ENCODE measurements around the gene PRF1. TPM values are rescaled to one million over a fixed set of nuclear protein-coding genes. Genes with fewer than 3 reads are reported as not detected.

PRF1 gene
- total and polyA plus RNA-seq, 2 experiments from 2014 or later: 0.13 TPM; not detected in 1

GRCh38 chr10:70596860-70597809, 5.4 kb downstream of the PRF1 start (continued):
- TF ChIP-seq, protein P1, sequence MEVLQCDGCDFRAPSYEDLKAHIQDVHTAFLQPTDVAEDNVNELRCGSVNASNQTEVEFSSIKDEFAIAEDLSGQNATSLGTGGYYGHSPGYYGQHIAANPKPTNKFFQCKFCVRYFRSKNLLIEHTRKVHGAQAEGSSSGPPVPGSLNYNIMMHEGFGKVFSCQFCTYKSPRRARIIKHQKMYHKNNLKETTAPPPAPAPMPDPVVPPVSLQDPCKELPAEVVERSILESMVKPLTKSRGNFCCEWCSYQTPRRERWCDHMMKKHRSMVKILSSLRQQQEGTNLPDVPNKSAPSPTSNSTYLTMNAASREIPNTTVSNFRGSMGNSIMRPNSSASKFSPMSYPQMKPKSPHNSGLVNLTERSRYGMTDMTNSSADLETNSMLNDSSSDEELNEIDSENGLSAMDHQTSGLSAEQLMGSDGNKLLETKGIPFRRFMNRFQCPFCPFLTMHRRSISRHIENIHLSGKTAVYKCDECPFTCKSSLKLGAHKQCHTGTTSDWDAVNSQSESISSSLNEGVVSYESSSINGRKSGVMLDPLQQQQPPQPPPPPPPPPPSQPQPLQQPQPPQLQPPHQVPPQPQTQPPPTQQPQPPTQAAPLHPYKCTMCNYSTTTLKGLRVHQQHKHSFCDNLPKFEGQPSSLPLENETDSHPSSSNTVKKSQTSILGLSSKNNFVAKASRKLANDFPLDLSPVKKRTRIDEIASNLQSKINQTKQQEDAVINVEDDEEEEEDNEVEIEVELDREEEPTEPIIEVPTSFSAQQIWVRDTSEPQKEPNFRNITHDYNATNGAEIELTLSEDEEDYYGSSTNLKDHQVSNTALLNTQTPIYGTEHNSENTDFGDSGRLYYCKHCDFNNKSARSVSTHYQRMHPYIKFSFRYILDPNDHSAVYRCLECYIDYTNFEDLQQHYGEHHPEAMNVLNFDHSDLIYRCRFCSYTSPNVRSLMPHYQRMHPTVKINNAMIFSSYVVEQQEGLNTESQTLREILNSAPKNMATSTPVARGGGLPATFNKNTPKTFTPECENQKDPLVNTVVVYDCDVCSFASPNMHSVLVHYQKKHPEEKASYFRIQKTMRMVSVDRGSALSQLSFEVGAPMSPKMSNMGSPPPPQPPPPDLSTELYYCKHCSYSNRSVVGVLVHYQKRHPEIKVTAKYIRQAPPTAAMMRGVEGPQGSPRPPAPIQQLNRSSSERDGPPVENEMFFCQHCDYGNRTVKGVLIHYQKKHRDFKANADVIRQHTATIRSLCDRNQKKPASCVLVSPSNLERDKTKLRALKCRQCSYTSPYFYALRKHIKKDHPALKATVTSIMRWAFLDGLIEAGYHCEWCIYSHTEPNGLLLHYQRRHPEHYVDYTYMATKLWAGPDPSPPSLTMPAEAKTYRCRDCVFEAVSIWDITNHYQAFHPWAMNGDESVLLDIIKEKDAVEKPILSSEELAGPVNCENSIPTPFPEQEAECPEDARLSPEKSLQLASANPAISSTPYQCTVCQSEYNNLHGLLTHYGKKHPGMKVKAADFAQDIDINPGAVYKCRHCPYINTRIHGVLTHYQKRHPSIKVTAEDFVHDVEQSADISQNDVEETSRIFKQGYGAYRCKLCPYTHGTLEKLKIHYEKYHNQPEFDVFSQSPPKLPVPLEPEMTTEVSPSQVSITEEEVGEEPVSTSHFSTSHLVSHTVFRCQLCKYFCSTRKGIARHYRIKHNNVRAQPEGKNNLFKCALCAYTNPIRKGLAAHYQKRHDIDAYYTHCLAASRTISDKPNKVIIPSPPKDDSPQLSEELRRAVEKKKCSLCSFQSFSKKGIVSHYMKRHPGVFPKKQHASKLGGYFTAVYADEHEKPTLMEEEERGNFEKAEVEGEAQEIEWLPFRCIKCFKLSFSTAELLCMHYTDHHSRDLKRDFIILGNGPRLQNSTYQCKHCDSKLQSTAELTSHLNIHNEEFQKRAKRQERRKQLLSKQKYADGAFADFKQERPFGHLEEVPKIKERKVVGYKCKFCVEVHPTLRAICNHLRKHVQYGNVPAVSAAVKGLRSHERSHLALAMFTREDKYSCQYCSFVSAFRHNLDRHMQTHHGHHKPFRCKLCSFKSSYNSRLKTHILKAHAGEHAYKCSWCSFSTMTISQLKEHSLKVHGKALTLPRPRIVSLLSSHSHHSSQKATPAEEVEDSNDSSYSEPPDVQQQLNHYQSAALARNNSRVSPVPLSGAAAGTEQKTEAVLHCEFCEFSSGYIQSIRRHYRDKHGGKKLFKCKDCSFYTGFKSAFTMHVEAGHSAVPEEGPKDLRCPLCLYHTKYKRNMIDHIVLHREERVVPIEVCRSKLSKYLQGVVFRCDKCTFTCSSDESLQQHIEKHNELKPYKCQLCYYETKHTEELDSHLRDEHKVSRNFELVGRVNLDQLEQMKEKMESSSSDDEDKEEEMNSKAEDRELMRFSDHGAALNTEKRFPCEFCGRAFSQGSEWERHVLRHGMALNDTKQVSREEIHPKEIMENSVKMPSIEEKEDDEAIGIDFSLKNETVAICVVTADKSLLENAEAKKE (CRISPR knock-in tag; IDR thresholded peaks at IDR 0.05): no peak
- TF ChIP-seq EZH2 (IDR thresholded peaks at IDR 0.05; ENCODE audit: low read depth, unreplicated experiment): no peak
- no peak for TF ChIP-seq STAT1 (IDR thresholded peaks at IDR 0.05; ENCODE audit: unreplicated experiment)

- Mint-ChIP-seq H3K4me1 (peaks cover 21% of the 10 kb centered on the region), H3K27me3 (ENCODE audit: insufficient read depth, low read depth, poor library complexity) (peaks cover 5% of the 10 kb centered on the region), H3K9me3 (no peaks in the 10 kb centered on the region), H3K27ac (no peak overlapping the region; the same call in 1 of the 2 replicates), H3K4me3 (no peak overlapping the region), H3K36me3 (ENCODE audit: low read depth) (no peaks in the 10 kb centered on the region)
- Histone ChIP-seq H2AFZ (no peak overlapping the region), H3K4me2 (no peak overlapping the region), H3F3A (replicated peaks; ENCODE audit: low read depth) (no peaks in the 10 kb centered on the region), H4K20me1 (replicated peaks; ENCODE audit: insufficient read depth) (no peaks in the 10 kb centered on the region), H3K79me2 (replicated peaks; ENCODE audit: insufficient read depth) (no peaks in the 10 kb centered on the region), H3K27ac (ENCODE audit: low read depth) (no peak overlapping the region), H3K9me2 (ENCODE audit: insufficient read depth) (no peaks in the 10 kb centered on the region; the same call in 1 of the 2 replicates), H3K4me1 (ENCODE audit: insufficient read depth) (peaks cover 6% of the 10 kb centered on the region; the same call in 1 of the 2 replicates), H3K27me3 (ENCODE audit: insufficient read depth) (no peaks in the 10 kb centered on the region), H3K36me3 (ENCODE audit: insufficient read depth) (no peaks in the 10 kb centered on the region), H3K4me3 (no peak overlapping the region)
- no peak for DNase-seq (ENCODE audit: low spot score)
- ATAC-seq: no peak
- TF ChIP-seq JUNB (IDR thresholded peaks at IDR 0.05; ENCODE audit: unreplicated experiment): no peak
- no peak for TF ChIP-seq ZNF114 (CRISPR knock-in tag; IDR thresholded peaks at IDR 0.05)
- TF ChIP-seq, protein P1 (CRISPR knock-in tag; IDR thresholded peaks at IDR 0.05): no peak
- no peak for TF ChIP-seq EZH2 (IDR thresholded peaks at IDR 0.05; ENCODE audit: low read depth, unreplicated experiment)
- TF ChIP-seq EZH2phosphoT487 (IDR thresholded peaks at IDR 0.05; ENCODE audit: unreplicated experiment): no peak
- TF ChIP-seq ZNF331 (CRISPR knock-in tag; IDR thresholded peaks at IDR 0.05; ENCODE audit: low read depth): no peak
Measured at GRCh38 chr10:70596110-70596798, 6.3 kb downstream of the PRF1 start.
